ENCODE data around the gene FAT1.

- TF ChIP-seq CTCF (IDR thresholded peaks at IDR 0.05) (no peak), POLR2A (IDR thresholded peaks at IDR 0.05) (no peak)
Observed at GRCh38 chr4:186767794-186768193, 44.1 kb upstream of the FAT1 start.

Data from right lobe of liver (tissue), 4 donors.